NCI-H748 (cell line): Measurements from ENCODE around the gene TMEM100.

Experiments
- DNase-seq: peaks from one replicate; lab custom pipeline; 2025; ENCODE audit not compliant: unreplicated experiment; lab: John Stamatoyannopoulos, UW

TMEM100 gene

DNA sequence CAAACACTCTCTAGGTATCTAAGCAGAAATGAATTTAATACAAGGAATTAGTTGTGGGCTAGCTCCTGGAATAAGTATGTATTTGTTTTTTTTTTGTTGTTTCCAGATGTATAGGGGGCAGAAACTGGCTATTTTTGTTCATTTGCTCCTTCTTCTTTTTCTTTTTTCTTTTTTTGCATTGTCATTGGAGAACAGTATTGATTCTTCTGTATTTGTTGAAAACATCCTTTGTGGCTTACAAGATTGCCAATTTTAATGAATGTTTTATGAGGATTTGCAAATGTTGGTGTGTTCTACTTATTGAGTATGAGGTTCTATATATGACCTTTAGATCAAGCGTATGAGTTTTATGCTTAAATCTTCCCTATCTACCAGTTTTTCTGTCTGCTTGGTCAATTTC is 22.6 kb upstream of the TMEM100 start:
- DNase-seq, result no peak

GRCh38 chr17:55743103-55743679 is 20.5 kb upstream of the TMEM100 start:
- DNase-seq, result peak; percentile 61

DNA sequence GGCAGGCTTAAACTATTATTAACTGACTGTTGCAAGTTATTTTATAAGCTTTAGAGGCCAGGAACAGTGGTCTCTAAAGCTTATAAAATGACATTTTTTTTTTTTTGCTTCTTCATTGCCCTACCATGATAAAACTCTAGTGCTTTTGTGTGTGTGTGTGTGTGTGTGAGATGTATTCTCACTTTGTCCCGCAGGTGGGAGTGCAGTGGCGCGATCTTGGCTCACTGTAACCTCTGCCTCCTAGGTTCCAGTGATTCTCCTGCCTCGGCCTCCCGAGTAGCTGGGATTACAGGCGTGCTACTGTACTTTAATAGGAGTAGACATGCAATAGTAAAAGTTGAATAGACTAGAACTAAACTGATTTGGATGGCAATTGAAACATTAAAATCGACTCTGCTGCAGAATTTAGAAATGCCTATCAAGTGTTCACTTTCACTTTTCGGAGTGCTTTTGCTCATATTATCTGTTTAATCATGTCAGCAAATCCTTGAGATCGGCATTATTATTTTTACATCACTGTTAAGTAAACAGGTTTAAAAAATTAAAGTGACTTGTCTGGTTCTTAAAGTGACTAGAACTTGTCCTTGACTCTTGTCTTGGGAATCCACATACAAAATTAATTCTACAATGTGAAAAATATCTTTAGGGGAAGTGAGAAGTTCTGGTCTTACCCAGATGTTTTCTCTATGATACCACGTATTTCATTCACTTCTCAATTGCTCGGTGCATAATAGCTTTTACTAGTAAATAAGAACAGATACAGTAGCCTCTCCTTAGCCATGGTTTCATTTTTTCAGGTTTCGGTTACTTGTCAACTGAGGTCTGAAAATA is 19.8 kb upstream of the TMEM100 start:
- DNase-seq, result no peak

DNA sequence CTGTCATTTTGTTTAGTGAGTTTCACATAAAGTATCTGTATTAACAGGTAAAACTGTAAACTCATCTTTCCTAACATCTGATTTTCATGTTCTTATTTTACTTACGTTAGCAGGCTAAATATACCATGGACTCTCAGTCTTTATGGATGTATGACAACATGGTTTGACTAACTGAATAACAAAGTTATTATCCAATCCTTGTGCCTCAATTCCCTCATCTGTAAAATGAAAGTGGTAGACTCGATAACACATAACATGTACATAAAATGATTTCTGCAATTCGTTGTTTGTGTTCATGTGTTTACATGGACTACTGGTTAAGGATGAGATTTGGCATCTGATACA is 18.7 kb upstream of the TMEM100 start:
- no peak for DNase-seq

DNA sequence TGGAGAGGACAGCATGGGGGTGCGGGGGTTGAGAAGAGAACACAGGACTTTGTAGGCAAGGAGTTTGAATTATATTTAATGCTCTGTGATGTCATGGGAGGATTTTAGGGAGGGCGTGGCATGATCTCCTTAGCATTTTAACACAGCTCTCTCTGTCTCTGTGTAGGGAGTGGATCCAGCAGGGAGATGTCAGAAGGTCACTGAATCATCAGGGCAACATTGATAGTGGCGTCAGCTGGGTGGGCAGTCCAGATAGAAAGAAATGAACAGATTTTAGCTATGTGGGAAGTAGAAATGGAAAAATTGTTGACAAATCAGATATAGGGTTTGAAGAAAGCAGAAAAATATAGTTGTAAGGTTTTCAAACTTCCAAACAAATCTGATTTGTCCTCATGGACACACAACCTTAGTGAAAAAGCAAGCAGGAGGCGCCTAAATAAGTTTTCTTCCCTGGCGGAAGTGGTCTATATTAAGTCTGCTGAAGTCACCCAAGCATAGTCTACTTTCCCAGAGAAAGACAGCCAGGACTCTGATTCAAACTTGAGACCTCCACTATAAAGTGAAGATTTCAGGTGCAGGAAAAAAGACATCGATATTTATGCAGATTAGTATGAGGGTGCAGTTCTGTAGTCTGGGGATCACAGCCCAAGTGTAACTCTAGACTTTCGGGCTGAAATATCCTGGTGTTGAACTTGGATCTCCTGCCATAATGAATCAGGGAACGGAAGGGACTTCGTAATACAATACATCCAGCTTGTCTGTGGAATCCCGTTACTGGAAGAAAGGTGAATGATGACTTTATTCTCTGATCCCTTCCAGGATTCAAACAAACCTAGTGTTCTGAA is 18.1 kb upstream of the TMEM100 start:
- no peak for DNase-seq

GRCh38 chr17:55737976-55738501 is 15.4 kb upstream of the TMEM100 start:
- no peak for DNase-seq

- DNase-seq, result peak; percentile 29
Measured at GRCh38 chr17:55735731-55736405, 13.2 kb upstream of the TMEM100 start.

DNA sequence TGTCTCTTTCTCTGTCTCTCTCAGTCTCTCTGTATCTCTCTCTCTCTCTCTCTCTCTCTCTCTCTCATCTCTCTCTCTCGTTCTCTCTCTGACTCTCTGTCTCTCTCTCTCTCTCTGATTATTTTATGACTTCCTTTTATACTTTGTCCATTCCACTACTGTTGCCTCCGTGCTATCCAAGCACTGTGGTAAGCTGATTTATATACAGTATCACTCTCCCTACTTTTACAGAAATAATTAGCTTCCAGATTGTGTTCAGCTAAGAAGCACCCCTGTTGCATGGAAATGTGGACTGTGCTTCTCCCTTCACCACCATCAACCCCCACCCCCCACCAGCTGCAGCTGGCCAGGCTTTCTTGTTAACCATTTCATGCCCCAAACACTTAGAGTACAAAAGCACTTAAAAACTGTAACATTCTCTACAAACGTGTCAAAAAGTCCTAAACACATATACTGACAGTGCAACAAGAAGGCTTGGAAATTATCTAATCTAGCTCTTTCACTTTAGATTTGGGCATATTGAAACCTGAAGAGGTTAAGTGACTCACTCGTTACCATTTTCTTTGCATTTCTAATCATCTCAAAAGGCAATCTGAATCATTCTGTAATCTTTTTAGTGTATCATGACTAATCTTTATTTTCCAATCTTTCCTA is 11.6 kb upstream of the TMEM100 start:
- DNase-seq, result no peak

DNA sequence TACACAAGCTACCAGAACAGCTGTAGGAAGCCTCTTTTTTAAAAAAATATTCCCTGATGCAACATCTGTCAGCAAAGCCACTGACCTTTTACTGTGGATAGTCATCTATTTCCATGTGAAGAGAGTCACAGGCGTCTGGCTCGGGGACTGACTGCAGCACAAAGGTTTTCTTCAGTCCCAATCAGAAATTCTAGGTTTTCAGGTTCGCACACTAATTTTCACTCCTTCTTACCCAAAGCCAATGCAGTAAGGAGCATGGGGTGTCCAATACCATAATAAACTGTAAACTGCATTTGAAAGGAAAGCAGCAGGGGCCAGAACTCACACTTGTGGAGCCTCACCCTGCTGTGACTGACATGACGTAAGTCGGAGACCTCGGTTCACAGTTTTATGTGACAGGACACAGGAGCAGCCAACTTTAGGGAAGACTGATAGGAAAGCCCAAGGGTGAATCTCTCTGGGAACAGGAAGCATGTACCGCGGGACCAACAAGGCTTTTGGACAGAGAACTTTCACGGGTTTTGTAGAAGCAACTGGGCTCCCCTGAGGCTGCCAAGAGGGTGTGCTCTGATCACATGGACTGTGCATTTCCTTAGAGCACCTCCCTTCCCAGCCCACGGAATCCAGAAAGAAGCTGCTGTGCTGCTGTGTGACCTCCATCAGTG is 9.1 kb upstream of the TMEM100 start:
- DNase-seq, result no peak

DNA sequence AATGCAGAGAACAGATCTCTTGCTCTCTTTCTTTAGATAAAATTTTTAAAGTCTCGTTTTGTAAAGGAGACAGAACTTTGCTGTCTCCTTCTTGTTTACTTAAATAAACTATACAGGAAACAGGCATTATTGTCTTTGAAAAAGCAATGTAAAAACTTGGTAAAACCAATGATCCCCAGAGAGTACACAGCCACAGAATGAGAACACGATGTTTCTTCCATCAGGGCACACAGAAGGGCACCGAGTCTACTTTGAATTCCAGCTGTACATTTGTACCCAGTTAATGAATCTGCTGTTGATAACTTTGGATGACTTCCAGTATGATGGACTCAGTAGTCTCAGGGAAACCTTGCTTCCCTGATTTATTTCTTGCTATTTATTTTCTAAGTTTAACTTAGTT is 8.1 kb upstream of the TMEM100 start:
- DNase-seq, result no peak

- DNase-seq, result no peak
Measured at GRCh38 chr17:55730380-55730779, 7.7 kb upstream of the TMEM100 start.

DNA sequence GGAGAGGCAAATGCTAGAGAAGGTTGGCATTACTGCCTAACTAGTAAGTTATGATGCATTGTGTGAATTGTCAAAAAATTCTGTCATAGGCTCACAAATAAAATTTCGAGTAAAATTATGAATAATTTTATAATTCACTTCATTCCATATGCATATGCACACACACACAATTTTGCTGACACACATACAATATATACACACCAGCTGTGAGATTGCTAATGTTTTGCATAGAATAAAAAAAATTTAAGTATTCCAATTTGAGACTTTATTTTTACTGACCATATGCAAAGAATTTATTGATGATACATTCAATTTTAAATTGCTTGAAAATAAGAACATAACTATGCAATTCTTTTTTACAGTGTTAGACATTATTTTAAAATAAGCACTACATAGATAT is 6.8 kb upstream of the TMEM100 start:
- DNase-seq, result no peak

- DNase-seq, result no peak
Measured at GRCh38 chr17:55728833-55729232, 6.2 kb upstream of the TMEM100 start.

- DNase-seq, result no peak
Measured at GRCh38 chr17:55728361-55728760, 5.7 kb upstream of the TMEM100 start.

DNA sequence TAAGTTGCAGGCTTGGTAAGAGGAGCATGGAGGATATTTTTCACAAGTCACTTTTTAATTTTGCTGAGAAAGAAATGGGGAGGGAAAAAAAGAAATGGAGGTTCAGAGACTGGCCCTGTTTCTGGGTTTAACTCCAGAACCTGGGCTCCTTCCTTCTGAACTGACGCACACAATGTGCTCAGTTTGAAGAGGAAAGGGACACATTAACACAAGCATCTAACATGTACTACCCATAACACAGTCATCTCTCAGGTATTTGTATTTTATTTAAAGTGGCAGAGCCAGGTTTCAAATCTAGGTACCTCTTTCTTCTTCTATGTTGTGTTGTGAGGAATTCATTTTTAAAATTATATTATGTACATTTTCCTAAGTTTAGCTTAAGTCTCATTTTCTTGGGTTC is 5.3 kb upstream of the TMEM100 start:
- DNase-seq, result no peak

GRCh38 chr17:55727275-55727674 is 4.6 kb upstream of the TMEM100 start:
- no peak for DNase-seq

- peak; percentile 54 for DNase-seq
Measured at GRCh38 chr17:55726440-55726839, 3.8 kb upstream of the TMEM100 start.

DNA sequence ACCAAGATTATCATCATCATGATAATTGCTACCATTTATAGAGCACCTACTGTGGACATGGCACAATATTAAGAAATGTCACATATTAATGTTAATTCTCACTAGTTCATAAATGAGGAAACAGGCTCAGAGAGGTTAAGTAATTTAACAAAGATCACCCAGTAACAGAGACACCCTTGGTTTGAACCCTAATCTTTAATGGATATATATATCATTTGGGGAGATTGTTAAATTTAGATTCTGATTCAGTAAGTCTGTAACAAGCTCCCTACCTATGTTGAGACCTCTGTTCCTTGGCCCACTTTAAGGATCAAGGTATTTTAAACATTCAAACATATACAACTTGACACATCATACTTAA is 804 bp upstream of the TMEM100 start:
- DNase-seq, result no peak

- no peak for DNase-seq
Measured at GRCh38 chr17:55722016-55722736, 488 bp downstream of the TMEM100 start.
